Measurements from ENCODE around the gene UNC5C.

UNC5C gene

GRCh38 chr4:95516528-95517017 lies 32.2 kb downstream of the UNC5C start:
- no peak for DNase-seq

- DNase-seq = no peak
These were observed 33.2 kb downstream of the UNC5C start for GRCh38 chr4:95515589-95515988.

- DNase-seq = no peak
These were observed 35.8 kb downstream of the UNC5C start for GRCh38 chr4:95513022-95513421.

GRCh38 chr4:95511477-95511876 lies 37.3 kb downstream of the UNC5C start:
- DNase-seq = no peak

- no peak for DNase-seq
These were observed 37.9 kb downstream of the UNC5C start for GRCh38 chr4:95510877-95511276.

GRCh38 chr4:95510145-95510544 lies 38.6 kb downstream of the UNC5C start:
- DNase-seq = no peak

GRCh38 chr4:95508421-95508820 lies 40.4 kb downstream of the UNC5C start:
- no peak for DNase-seq

- no peak for DNase-seq
These were observed 41.2 kb downstream of the UNC5C start for GRCh38 chr4:95507561-95507960.

- DNase-seq = no peak
These were observed 41.6 kb downstream of the UNC5C start for GRCh38 chr4:95507147-95507546.

GRCh38 chr4:95506264-95506663 lies 42.5 kb downstream of the UNC5C start:
- DNase-seq = no peak

GRCh38 chr4:95505799-95506198 lies 43.0 kb downstream of the UNC5C start:
- no peak for DNase-seq

GRCh38 chr4:95505151-95505550 lies 43.6 kb downstream of the UNC5C start:
- DNase-seq = no peak

- no peak for DNase-seq
These were observed 44.3 kb downstream of the UNC5C start for GRCh38 chr4:95504501-95504900.

GRCh38 chr4:95500361-95500760 lies 48.4 kb downstream of the UNC5C start:
- DNase-seq = no peak

GRCh38 chr4:95499291-95499696 lies 49.5 kb downstream of the UNC5C start:
- no peak for DNase-seq

- no peak for DNase-seq
These were observed 54.6 kb downstream of the UNC5C start for GRCh38 chr4:95494186-95494585.

GRCh38 chr4:95478679-95479078 lies 70.1 kb downstream of the UNC5C start:
- DNase-seq = no peak

GRCh38 chr4:95476121-95476520 lies 72.7 kb downstream of the UNC5C start:
- no peak for DNase-seq

- DNase-seq = no peak
These were observed 76.2 kb downstream of the UNC5C start for GRCh38 chr4:95472534-95472933.

- DNase-seq = no peak
These were observed 78.2 kb downstream of the UNC5C start for GRCh38 chr4:95470622-95471021.

- no peak for DNase-seq
These were observed 79.2 kb downstream of the UNC5C start for GRCh38 chr4:95469617-95470016.

GRCh38 chr4:95466791-95467190 lies 82.0 kb downstream of the UNC5C start:
- DNase-seq = no peak

- no peak for DNase-seq
These were observed 83.8 kb downstream of the UNC5C start for GRCh38 chr4:95465010-95465409.

GRCh38 chr4:95462921-95463320 lies 85.9 kb downstream of the UNC5C start:
- no peak for DNase-seq

- DNase-seq = no peak
These were observed 91.4 kb downstream of the UNC5C start for GRCh38 chr4:95457353-95457752.

GRCh38 chr4:95450294-95450693 lies 98.5 kb downstream of the UNC5C start:
- DNase-seq = no peak

Data from femur (tissue), 1 donor.